NCI-H1930 (cell line): Measurements from ENCODE around the gene BGN.

Experiments used
- DNase-seq, 2 experiments: peaks; one replicate each; lab custom pipeline; 2025; lab: John Stamatoyannopoulos, UW

Gene BGN

GRCh38 chrX:153494541-153495361 lies at the start of gene BGN:
Gene BGN (plus strand): TSS chrX:153494980. CDS start chrX:153504632, 9,652 bp downstream.
- DNase-seq, result no peak

GRCh38 chrX:153445106-153445855 lies 49.5 kb upstream of the BGN start:
- no peak for DNase-seq

- no peak for DNase-seq
These were observed 48.7 kb upstream of the BGN start, which contains the start of gene TREX2 for GRCh38 chrX:153445856-153446635. Gene TREX2 (minus strand): TSS chrX:153446056. CDS start chrX:153445430, 626 bp downstream.

GRCh38 chrX:153446636-153446936 lies 48.2 kb upstream of the BGN start:
- DNase-seq, result no peak

GRCh38 chrX:153446950-153447580 lies 47.7 kb upstream of the BGN start:
- no peak for DNase-seq

GRCh38 chrX:153447581-153447960 lies 47.2 kb upstream of the BGN start:
- DNase-seq, result no peak

GRCh38 chrX:153448556-153449367 lies 46.0 kb upstream of the BGN start:
- no peak for DNase-seq

- no peak for DNase-seq
These were observed 45.2 kb upstream of the BGN start for GRCh38 chrX:153449368-153450113.

DNA sequence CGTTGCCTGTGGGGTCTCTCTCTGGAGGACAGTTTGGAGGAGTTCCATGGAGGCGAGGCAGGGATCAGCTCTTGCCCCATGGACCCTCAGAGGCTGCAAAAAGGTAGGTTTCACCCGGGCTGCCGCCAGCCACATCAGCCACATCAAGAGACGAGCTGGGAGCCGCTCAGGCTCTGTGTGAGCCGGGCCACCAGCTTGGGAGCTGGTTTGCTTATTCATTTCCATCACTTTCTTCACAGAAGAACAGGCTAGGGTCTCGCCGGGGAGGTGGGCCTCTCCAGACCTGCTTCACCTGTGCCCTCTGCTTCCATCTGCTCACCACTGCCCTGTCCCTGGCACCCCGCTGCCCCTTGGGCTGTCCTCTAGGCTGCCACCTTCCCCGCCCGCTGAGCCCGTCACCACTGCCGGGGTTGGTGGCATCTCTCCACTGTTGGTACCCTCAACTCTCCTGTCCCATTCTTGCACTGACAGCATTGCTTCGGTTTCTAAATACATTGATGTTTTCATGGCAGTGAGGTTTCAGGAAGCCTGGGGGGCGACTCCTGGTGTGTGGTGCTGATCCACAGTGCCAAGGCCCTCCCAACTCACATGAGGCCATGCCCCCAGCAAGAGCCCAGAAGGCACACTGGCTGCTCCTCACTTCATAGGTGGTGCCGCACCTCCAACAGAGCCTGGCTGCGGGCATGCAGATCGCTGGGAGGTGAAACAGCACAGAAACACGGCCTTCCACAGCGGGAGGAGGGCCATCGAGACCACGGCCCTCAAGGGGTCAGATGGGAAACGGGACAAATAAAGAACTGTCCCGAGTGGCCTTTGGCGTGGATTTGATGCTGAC lies 44.4 kb upstream of the BGN start:
- DNase-seq, result no peak

GRCh38 chrX:153450949-153451277 lies 43.9 kb upstream of the BGN start:
- DNase-seq, result no peak

DNA sequence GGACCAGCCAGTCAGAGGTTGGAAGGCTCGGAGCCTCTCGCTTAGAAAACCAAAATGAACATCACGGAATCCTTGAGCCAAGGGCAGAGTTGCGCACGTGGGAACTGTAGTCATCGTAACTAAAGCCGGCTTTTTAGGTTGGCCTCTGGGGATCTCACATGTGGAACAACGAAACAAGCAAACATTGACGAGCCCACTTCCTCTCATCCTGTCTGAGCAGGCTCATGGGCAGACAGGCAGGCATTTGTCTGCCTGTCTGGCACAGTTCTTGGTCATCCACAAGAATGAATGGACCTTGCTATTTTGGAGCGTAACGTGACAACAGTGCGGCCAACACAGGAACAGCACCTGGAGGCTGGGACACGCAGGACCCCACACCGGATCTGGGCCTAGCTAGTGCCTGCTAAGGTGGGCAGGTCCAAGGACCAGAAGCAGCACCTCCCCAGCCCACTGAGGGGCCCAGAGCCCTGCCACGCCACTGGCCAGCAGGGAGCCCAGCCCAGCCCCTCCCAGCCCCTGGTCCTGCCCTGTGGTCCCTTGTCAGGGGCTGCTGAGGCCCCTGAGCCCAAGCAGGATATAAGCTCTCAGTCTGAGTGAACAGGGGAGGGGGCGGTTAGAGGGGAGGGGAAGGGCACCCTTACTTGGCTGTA lies 39.8 kb upstream of the BGN start:
- DNase-seq, result no peak

- no peak for DNase-seq
These were observed 39.2 kb upstream of the BGN start for GRCh38 chrX:153455571-153455970.

DNA sequence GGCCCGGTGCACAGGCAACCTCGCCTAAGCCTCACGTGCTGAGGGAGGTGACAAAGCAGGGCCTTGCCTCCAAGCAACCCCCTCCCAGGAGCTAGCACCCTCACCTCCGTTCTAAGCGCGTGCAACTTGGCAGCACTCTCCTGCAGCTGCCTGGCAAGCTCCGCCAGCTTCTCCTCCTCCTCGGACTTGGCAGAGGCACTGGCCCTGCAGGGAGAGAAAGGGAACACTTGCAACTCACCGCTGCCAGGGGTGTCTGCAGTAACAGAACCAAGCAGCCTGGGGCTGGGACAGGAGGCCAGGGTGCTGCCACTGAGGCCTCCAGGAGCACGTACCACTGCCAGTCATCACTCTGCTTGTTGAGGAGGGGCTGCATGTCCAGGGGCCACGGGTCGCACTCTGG lies 38.6 kb upstream of the BGN start:
- DNase-seq, result no peak

DNA sequence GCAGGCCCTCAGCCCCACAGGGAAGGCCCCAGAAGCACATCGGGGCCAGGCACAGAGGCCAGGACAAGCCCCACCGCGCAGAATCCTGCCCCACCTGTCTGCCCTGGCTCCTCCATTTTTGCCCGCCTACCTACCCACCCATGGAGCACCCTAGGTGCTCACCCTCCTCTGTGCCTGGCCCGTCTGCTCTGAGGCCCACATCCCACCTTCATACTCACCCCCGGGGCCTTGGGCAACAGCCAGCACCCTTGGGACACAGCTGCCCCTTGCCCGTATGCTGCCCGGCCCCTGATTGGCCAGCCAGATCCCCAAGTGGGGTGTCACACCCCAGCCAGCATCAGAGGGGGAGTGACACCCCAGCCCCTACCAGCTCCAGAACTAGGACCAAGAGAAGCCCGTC lies 38.1 kb upstream of the BGN start:
- DNase-seq, result no peak

DNA sequence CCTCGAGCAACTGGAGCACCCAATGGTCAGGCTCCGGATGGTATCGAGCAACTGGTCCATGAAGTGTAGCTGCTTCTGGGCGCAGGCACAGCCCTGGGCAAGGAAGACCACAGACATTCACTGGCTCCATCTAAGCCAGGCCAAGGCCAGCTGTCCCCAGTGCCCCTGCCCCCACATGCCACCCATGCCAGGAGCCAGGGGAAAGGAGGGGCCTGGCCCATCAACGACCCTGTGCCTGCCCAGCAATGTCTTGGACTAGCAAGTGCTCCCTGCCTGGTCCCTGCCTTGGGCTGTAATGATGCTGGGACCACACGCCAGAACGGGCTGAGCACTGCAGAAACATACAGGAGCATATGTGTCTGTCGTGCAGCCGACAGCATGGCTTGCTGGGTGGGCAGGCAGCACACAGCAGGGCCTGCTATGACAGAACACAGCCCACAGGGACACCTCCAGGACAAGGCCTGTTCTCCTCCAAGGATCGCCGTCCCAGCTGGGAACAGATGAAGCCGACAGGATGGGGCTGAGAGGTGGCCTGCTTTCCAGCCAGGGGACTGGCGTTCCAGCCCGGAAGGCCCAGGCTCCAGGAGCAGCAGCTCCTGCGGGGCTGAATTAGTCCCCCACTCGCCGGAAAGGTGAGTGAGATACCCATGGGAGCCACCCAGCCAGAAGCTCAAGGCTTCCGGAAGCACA lies 37.5 kb upstream of the BGN start:
- no peak for DNase-seq

GRCh38 chrX:153457827-153458466 lies 36.8 kb upstream of the BGN start:
- no peak for DNase-seq

DNA sequence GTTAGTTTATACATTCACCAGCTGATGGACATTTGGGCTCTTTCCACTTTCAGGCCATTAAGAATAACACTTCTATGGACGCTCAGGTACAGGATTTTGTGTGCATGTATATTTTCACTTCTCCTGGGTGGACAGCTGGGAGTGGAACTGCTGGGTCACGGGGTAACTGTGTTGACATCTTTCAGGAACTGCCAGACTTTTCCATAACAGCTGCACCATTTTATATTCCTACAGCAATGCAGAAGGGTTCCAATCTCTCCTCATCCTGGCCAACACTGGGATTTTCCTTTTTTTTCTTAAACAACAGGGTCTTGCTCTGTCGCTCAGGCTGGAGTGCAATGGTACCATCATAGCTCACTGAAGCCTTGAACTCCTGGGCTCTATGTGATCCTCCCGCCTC lies 36.3 kb upstream of the BGN start:
- no peak for DNase-seq

DNA sequence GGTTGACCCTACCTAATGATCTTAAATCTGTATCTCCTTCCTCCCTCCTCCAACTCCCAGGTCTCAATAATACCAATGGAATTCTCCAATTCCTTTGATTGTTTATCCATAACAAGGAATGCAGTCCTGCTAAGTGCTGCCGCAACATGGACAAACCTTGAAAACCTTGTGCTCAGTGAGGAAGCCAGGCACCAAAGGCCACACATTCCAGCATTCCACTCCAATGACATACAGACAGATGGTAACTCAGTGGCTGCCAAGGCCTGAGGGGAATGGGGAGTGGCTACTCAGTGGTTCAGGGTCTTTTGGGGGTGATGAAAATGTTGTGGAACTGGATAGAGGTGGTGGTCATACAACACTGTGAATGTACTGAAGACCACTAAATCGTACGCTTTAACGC lies 34.8 kb upstream of the BGN start:
- DNase-seq, result no peak
